GM21390 (cell line): ENCODE results near the gene NPR1.
"Not testable (repeated sequence)": the region's sequence is repeated elsewhere in the genome, so short reads cannot be mapped to it uniquely, and the experiment has no call there.

Experiments
- ATAC-seq: cut with Tn5 transposase; IDR thresholded peaks from one replicate; pipeline ENCODE4 v1.9.1; 2021; ENCODE audit not compliant: unreplicated experiment

Gene NPR1

DNA sequence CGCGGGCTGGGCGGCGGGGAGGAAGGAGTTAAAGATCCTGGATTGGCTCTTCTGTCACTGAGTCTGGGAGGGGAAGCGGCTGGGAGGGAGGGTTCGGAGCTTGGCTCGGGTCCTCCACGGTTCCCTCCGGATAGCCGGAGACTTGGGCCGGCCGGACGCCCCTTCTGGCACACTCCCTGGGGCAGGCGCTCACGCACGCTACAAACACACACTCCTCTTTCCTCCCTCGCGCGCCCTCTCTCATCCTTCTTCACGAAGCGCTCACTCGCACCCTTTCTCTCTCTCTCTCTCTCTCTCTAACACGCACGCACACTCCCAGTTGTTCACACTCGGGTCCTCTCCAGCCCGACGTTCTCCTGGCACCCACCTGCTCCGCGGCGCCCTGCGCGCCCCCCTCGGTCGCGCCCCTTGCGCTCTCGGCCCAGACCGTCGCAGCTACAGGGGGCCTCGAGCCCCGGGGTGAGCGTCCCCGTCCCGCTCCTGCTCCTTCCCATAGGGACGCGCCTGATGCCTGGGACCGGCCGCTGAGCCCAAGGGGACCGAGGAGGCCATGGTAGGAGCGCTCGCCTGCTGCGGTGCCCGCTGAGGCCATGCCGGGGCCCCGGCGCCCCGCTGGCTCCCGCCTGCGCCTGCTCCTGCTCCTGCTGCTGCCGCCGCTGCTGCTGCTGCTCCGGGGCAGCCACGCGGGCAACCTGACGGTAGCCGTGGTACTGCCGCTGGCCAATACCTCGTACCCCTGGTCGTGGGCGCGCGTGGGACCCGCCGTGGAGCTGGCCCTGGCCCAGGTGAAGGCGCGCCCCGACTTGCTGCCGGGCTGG lies at the start of gene NPR1:
Gene NPR1 (plus strand): TSS at position 170 of the 818 bp plus-strand sequence. CDS start 421 bp downstream, at position 591.
- ATAC-seq, result no peak

DNA sequence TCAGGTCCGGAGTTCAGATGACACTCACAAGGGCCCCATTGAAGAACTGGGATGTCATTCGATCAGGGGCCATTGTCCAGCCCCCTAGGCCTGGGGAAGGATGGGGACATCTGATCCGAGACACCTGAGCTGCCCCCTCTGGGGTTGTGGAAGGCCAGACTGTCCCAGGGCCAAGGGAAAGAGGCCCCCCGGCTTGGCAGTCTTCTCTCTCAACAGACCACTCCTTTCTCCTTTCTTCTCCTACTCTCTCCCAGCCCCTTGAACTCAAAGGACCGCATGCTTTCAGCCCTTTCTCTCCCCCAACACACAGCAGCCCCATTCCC lies 49.2 kb upstream of the NPR1 start:
- no peak for ATAC-seq

DNA sequence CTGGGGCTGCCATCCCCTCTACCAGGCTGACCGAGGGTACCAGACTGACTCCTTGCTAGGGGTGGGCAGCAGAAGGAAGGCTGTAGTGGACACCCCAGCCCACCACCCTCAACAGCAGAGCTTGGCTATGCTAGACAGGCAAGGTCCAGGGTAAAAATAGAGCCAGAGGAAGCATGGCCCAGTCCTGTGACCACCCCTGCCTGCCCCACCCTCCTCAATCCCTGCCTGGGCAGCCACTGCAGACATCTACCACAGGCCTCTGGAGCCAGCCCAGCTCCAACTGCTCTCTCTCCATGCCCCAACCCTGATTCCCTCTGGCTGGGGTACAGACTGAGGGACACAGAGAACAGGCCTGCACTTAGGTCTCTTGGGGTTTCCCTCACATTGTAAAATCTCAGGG lies 48.5 kb upstream of the NPR1 start:
- ATAC-seq, result no peak

DNA sequence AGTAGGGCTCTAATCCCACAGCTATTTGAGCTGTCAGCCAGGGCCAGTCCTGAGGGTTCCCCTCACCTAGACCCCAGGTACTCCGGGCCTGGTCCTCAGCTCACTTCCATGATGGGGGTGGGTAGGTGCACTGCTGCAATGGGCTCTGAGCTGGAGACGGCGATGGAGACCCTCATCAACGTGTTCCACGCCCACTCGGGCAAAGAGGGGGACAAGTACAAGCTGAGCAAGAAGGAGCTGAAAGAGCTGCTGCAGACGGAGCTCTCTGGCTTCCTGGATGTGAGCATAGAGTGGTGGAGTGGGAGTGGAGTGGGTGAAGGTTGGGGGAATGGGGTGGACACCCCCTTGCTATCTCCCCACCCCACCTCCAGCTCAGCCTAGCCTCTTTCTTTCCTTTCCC lies 48.1 kb upstream of the NPR1 start:
- no peak for ATAC-seq

DNA sequence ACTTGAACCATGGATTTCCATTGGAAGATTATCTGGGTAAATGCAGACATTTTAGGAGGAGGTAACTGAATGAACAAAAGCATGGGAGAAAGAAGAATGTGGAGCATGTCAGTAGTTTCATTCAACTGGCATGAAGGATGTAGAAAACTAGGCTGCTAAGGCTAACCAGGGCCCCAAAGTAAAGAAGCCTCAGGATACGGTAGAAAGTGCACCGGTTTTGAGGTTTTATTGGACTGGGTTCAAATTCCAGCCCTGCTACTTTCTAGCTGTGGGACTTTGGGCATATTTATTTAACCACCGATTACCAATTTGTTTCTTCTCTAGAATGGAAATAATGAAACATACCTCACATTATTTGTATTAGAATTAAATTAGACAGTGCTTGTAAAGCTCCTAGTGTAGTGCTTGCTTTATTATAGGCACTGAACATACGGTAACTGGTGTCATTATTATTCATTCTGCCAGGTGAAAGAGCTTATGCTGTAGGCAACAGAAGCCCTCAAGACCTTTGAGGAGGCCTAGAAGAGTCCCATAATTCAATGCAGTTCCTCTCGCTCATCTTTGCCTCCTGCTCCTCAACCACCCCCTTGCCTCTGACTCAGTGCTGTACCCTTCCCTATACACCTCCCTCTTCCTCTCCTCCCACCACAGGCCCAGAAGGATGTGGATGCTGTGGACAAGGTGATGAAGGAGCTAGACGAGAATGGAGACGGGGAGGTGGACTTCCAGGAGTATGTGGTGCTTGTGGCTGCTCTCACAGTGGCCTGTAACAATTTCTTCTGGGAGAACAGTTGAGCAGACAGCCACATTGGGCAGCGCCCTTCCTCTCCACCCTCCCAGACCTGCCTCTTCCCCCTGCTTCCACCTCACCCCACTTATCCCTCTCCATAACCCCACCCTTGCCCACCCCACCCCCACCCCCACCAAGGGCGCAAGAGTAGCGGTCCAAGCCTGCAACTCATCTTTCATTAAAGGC lies 47.2 kb upstream of the NPR1 start:
- ATAC-seq, result no peak

DNA sequence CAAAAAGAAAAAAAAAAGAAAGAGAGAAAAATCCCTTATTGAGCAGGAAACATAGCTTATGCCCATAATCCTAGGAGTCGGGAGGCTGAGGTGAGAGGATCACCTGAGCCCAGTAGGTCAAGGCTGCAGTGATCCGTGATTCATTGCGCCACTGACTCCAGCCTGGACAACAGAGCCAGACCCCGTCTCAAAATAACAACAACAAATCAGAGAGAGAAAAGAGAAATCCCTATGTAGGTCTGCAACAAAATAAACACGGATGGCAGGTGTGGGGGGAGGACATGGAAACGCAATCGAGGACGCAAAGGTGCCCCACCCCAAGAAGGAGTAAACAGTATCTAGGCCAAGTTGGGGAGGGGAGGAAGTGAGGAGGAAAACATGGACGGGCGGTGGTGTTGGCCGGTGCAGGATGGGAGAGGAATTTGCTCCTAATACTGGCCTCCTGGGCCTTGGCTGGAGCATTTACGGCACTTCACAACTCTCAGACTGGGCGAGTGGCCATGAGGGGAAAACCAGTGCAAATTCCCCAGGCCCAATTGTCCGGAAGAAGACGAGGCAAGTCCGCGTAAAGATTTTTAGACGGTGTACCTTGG lies 45.2 kb upstream of the NPR1 start:
- no peak for ATAC-seq

DNA sequence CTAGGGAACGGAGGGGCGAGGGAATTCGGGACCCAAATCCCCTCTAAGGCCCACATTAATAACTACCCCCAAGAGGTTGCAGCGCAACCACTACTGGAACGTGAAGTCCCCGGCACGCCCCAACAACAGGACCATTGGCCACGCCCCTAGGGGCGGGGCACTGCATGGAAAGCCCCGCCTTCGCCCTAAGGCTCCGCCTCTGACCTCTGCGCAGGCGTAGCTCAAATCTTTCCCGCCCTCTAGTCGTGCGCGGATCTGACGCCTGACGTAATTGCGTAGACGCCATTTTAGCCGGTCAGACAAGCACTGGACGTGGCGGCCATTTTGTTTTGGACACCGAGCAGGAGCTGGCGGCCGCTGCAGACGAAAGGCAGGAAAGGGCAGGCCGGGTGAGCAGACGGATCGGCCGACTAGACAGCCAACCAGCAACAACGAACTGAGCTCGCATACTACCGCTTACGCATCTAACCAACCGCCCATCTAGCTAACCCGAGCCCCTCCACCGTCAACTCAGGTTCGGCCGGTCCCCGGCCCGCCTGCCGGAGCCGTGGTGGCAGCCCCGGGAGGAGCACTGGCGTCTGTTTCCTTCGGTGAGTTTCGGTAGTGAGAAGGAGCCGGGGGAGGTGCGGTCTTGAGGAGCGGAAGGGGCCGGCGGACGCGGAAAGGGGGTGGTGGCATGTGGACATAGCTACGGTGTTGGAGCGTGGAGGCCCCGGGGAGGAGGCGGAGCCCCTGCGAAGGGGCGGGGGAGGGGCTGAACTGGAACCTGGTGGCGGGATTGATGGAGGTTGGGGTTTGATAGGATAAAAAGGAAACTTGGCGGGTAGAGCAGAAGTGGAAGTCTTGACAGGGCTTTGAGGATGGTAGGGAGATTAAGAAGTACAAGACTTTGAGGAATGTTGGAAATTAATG lies 44.5 kb upstream of the NPR1 start, which contains the start of gene CHTOP:
Gene CHTOP (plus strand): TSS at position 313 of the 912 bp plus-strand sequence. CDS start 2,523 bp downstream, outside the sequence.
- peak; percentile 86 for ATAC-seq

DNA sequence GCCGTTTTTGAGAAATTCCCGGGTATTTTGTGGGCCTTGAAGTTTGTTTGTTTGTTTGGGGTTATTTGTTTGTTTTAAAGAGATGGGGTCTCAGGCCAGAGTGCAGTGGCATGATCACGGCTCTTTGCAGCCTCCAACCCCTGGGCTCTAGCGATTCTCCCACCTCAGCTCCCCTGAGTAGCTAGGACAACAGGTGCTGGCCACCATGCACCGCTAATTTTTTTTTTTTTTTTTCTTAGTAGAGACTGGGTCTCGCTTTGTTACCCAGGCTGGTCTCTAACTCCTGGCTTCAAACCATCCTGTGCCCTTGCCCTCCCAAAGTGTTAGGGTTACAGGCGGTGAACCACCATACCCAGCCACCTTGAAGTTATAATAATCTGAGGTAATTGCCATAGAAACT lies 42.6 kb upstream of the NPR1 start:
- no peak for ATAC-seq

DNA sequence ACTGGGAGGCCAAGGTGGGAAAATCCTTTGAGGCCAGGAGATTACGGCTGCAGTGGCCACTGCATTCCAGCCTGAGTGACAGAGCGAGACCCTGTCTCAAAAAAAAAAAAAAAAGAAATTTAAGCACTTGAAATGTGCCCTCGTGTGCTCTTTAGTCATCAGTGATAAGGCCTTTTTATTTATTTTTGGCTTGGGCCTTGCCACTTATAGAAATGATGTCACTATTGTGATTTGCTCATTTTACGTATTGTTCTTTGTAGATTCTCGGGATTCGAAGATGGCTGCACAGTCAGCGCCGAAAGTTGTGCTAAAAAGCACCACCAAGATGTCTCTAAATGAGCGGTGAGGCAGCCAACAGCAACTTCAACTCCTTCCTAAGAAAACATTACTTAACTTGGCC lies 42.2 kb upstream of the NPR1 start:
- no peak for ATAC-seq

DNA sequence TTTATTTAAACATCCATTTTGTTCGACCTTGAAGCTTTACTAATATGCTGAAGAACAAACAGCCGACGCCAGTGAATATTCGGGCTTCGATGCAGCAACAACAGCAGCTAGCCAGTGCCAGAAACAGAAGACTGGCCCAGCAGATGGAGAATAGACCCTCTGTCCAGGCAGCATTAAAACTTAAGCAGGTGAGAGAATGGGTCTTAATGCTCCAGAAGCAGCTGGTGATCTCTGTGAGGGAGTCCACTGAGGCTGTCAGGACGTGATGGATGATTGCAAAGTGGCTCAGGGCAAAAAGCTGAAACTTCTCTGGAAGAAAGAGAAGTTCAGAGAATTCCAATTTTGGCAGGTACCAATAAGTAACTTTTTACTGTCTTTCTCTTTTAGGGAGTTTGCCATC lies 40.2 kb upstream of the NPR1 start:
- ATAC-seq, result no peak

DNA sequence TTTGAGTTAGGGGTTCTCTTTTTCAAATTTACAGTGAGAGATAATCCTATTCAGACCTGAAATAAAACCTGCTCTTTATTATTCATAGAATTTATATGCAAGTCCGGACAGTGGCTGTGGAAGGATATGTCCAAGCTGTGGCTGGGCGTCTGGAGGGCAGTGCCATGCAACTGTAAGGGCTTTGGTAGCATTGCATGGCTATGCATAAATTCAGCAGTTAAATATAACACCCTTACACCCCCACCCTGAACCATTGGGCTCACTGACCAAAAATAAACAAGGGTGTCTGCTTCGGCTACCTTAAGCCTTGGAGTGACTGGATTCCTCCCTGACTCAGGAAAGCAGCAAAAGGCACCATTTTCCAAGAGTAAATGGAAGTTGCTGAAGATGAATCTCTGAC lies 39.2 kb upstream of the NPR1 start:
- ATAC-seq, result no peak

DNA sequence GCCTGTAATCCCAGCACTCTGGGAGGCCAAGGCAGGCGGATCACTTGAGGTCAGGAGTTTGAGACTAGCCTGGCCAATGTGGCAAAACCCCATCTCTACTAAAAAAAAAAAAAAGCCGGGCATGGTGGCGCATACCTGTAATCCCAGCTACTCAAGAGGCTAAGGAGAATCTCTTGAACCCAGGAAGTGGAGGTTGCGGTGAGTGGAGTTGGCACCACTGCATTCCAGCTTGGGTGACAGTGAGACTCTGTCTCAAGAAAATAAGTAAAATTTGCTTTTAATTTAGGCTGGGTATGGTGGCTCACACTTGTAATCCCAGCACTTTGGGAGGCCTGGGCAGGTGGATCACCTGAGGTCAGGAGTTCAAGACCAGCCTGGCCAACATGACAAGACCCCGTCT lies 38.3 kb upstream of the NPR1 start:
- ATAC-seq, result not testable (repeated sequence)

DNA sequence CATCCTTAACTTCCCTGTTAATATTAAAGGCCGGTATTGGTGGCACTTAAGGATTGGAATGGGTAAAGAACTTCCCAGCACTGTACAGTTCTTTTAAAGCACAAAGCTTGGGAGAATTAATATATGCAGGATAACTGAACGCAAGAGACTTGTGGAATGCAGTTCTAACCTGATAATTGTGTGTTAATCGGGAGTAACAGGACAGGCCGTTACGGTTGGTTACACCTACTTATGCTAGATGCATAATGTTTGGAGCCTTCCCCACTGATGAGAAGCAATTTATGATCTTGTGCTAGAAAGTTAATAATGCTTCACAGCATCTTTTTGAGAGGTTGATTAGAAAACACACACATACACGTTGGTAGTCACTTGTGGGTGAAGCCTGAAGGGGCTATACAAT lies 37.6 kb upstream of the NPR1 start:
- no peak for ATAC-seq

DNA sequence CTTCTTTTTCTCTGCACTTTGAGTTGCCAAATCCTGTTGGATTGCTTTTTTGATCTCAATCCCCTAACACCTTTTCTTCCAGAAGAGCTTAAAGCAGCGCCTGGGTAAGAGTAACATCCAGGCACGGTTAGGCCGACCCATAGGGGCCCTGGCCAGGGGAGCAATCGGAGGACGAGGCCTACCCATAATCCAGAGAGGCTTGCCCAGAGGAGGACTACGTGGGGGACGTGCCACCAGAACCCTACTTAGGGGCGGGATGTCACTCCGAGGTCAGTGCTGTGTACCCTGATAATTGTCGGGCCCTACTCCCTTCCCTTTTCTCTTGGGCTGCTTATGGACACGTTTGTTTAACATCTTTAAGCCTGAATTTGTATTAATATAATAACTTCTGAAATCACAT lies 36.3 kb upstream of the NPR1 start:
- ATAC-seq, result no peak

DNA sequence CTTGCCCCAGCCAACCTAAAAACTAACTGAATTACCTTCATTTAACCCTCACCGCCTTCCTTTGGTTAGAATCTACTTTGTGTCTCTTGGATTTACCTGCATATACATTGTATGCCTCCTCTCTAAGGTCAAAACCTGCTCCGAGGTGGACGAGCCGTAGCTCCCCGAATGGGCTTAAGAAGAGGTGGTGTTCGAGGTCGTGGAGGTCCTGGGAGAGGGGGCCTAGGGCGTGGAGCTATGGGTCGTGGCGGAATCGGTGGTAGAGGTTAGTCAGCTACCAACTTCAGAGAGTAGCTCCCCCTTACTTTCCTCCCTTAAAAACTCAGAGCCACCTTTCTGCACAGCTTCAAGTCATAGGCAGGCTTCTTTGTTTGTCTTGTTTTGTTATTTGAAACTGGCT lies 35.4 kb upstream of the NPR1 start:
- ATAC-seq, result no peak

DNA sequence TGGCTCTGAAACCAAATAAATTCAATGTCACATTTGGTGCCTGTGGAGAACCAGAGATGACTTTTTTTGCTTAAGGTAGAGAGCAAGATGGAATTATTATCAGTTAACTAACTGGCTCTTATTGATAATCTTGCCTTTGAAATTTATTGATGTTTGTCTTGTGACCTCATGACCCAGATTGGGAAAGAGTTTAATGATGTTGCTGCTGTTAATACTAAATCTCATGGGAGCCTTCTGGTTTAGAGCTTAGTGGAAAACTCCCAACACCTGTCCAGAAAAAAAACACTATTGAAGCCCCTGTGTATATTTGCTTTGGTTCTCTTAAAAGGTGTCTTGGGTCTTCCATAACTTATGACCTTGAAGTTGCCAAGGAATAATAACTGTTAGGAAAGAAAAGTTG lies 34.7 kb upstream of the NPR1 start:
- no peak for ATAC-seq

DNA sequence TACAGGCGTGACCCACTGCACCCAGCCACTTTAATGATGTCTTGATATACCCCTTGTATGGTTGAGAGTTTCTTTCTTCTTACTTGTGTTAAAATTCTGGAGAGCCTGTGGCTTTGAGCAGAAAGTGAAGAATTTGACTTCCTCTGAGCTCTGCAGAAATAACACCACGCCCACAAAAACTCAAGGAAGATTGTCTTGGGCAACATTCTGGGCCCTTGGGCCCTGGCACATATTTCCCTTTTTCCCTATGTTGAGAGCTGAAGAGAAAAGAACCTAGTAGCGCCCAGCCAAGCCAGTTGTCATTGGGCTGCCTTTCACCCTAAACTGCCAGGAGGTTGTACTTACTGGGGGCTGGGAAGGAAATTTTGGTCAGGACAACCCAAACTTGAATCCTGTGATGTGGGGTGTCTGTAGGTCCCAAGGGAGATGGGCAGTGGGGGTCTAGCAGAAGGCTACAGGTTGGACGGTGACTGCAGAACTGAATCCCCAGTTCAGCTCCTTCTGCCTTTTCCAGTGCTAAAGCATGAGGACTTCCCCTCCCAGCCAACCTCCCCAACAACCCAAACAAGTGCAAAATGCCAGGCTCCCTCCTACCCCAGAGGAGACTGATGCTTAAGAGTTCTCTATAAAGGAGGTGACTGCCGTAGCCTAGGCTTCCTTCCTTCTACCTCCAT lies 31.7 kb upstream of the NPR1 start:
- no peak for ATAC-seq

DNA sequence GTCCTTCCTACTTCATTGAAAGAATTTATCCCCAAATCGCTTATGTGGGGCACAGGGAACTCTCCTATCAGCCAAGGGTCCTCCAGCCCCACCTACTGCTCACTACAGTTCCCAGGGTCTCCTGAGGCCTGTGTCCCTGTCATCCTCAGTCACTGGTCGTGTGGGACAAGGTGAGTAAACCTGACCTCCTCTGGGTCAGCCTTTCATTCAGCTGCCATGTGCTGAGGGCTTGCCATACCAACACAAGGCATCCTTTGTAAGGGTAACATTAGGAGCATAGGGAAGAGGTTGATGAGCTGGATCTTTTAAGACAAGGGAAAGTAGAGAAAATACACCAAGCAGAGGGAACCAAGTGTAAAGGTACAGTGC lies 31.2 kb upstream of the NPR1 start:
- no peak for ATAC-seq

DNA sequence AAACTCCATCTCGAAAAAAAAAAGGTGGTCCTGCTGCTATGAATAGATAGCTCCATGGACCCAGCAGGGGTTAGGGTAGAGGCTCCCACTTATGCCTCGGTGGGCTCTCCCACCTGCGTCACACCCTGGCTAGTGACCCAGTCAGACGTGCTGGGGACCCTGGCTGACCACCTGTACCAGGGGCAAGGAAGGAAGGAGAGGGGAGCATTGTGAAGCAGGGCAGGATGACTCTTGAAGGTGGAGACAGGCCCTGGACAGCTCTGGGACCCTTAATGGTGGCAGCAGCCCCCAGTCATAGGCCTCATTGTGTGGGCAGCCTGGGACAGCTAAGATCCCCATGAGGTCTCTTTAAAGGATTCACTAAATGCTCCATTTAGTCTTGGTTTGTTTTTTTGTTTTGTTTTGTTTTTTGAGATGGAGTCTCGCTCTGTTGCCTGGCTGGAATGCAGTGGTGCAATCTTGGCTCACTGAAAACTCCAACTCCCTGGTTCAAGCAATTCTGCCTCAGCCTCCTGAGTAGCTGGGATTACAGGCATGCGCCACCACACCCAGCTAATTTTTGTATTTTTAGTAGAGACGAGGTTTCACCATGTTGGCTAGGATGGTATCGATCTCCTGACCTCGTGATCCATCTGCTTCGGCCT lies 30.4 kb upstream of the NPR1 start:
- no peak for ATAC-seq
